ENCODE measurements around the gene SYT8.

Gene SYT8

GRCh38 chr11:1862588-1863351 is 28.0 kb downstream of the SYT8 start:
- in situ Hi-C loops (cut with MboI; ENCODE audit: low sequenced_read_pairs, unreplicated experiment), result no loop called here
- no peak for DNase-seq (ENCODE audit: low spot score)
- TF ChIP-seq, protein P1, sequence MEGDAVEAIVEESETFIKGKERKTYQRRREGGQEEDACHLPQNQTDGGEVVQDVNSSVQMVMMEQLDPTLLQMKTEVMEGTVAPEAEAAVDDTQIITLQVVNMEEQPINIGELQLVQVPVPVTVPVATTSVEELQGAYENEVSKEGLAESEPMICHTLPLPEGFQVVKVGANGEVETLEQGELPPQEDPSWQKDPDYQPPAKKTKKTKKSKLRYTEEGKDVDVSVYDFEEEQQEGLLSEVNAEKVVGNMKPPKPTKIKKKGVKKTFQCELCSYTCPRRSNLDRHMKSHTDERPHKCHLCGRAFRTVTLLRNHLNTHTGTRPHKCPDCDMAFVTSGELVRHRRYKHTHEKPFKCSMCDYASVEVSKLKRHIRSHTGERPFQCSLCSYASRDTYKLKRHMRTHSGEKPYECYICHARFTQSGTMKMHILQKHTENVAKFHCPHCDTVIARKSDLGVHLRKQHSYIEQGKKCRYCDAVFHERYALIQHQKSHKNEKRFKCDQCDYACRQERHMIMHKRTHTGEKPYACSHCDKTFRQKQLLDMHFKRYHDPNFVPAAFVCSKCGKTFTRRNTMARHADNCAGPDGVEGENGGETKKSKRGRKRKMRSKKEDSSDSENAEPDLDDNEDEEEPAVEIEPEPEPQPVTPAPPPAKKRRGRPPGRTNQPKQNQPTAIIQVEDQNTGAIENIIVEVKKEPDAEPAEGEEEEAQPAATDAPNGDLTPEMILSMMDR (IDR thresholded peaks at IDR 0.05; ENCODE audit: borderline replicate concordance, control extremely low read depth, extremely low read depth, insufficient read depth, missing control alignments), result no peak

GRCh38 chr11:1863352-1864216 is 28.8 kb downstream of the SYT8 start:
- in situ Hi-C loops (cut with MboI; ENCODE audit: low sequenced_read_pairs, unreplicated experiment), result no loop called here
- no peak for DNase-seq (ENCODE audit: low spot score)
- TF ChIP-seq, protein P1 (IDR thresholded peaks at IDR 0.05; ENCODE audit: borderline replicate concordance, control extremely low read depth, extremely low read depth, insufficient read depth, missing control alignments), result no peak

DNA sequence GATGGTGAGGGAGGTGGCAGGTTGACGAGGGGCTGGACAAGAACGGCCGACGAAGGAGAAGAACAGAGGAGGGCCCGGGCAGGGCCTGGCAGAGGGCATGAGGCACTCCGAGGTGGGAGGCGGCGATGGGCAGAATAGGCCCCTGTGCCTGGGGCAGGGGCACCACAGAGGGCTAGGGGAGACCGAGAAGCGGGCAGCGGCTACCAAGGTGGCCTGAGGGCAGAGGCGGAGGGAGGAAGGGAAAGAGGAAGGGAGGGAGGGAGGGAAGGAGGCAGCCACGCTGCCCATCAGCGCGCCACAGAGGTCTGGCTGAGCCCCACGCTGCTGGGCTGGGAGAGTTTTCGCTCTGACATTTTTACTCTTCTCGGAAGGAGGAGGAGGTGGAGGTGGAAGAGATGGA is 29.4 kb downstream of the SYT8 start:
- no peak for DNase-seq (ENCODE audit: low spot score)
- TF ChIP-seq, protein P1 (IDR thresholded peaks at IDR 0.05; ENCODE audit: borderline replicate concordance, control extremely low read depth, extremely low read depth, insufficient read depth, missing control alignments), result no peak
- in situ Hi-C loops (cut with MboI; ENCODE audit: low sequenced_read_pairs, unreplicated experiment), result no loop called here

- in situ Hi-C loops (cut with MboI; ENCODE audit: low sequenced_read_pairs, unreplicated experiment), result no loop called here
- TF ChIP-seq, protein P1 (IDR thresholded peaks at IDR 0.05; ENCODE audit: borderline replicate concordance, control extremely low read depth, extremely low read depth, insufficient read depth, missing control alignments), result no peak
- DNase-seq (ENCODE audit: low spot score), result no peak
These were observed 30.3 kb downstream of the SYT8 start for GRCh38 chr11:1864831-1865665.

- DNase-seq (ENCODE audit: low spot score), result no peak
- TF ChIP-seq, protein P1 (IDR thresholded peaks at IDR 0.05; ENCODE audit: borderline replicate concordance, control extremely low read depth, extremely low read depth, insufficient read depth, missing control alignments), result no peak
- in situ Hi-C loops (cut with MboI; ENCODE audit: low sequenced_read_pairs, unreplicated experiment), result no loop called here
These were observed 31.4 kb downstream of the SYT8 start for GRCh38 chr11:1866226-1866625.

- TF ChIP-seq, protein P1 (IDR thresholded peaks at IDR 0.05; ENCODE audit: borderline replicate concordance, control extremely low read depth, extremely low read depth, insufficient read depth, missing control alignments), result no peak
- DNase-seq (ENCODE audit: low spot score), result no peak
- in situ Hi-C loops (cut with MboI; ENCODE audit: low sequenced_read_pairs, unreplicated experiment), result no loop called here
These were observed 32.0 kb downstream of the SYT8 start for GRCh38 chr11:1866776-1867175.

Data from GM13976 (cell line).